ENCODE measurements around the gene PPP1R18.

Gene PPP1R18

GRCh38 chr6:30686009-30686907 lies at the start of gene PPP1R18:
Gene PPP1R18 (minus strand): TSS chr6:30686645. CDS start chr6:30686018, 627 bp downstream.
- peak within 1 kb of the TSS; percentile 94 for H3K27ac ChIP-seq (ENCODE audit: low read depth, low read length)
- H4K20me1 ChIP-seq (ENCODE audit: low read depth, low read length), result no peaks in the 10 kb centered on the region
- H3K4me2 ChIP-seq (ENCODE audit: low read depth, low read length, poor library complexity, severe bottlenecking), result peak within 1 kb of the TSS; percentile 92
- peak within 1 kb of the TSS; percentile 82 for H3K9ac ChIP-seq (ENCODE audit: low read length)
- H3K36me3 ChIP-seq (ENCODE audit: low read length), result no peaks in the 10 kb centered on the region
- no peaks in the 10 kb centered on the region for H3K27me3 ChIP-seq (ENCODE audit: low read length)
- peaks cover 67% of the 10 kb centered on the region for H3F3A ChIP-seq (ENCODE audit: insufficient read depth)
- H3K9me2 ChIP-seq (replicated peaks; ENCODE audit: insufficient read depth, low read length), result no peaks in the 10 kb centered on the region
- H3K4me3 ChIP-seq (ENCODE audit: insufficient read depth, low read length, poor library complexity, severe bottlenecking), result peak within 1 kb of the TSS; percentile 91
- peak within 1 kb of the TSS; percentile 49 for H2AFZ ChIP-seq (ENCODE audit: low read depth, low read length, severe bottlenecking)
- peaks cover 59% of the 10 kb centered on the region for H3K79me2 ChIP-seq (ENCODE audit: insufficient read depth, low read length)
- H3K9me3 ChIP-seq (ENCODE audit: insufficient read depth, low read length), result no peaks in the 10 kb centered on the region
- TF ChIP-seq CTCF (IDR thresholded peaks at IDR 0.05; ENCODE audit: insufficient read depth, low read length, poor library complexity, severe bottlenecking) (no peak), EZH2phosphoT487 (conservative IDR thresholded peaks at IDR 0.05; ENCODE audit: low read length) (no peak)

GRCh38 chr6:30735668-30736314 lies 49.3 kb upstream of the PPP1R18 start:
- Histone ChIP-seq H3K9me3 (ENCODE audit: insufficient read depth, low read length) (no peaks in the 10 kb centered on the region), H3K4me2 (ENCODE audit: low read depth, low read length, poor library complexity, severe bottlenecking) (no peak overlapping the region), H3K9me2 (replicated peaks; ENCODE audit: insufficient read depth, low read length) (no peaks in the 10 kb centered on the region), H3K79me2 (ENCODE audit: insufficient read depth, low read length) (no peaks in the 10 kb centered on the region; the same call in 1 of the 2 replicates), H3K27ac (ENCODE audit: low read depth, low read length) (no peak overlapping the region), H4K20me1 (ENCODE audit: low read depth, low read length) (no peaks in the 10 kb centered on the region), H3K9ac (ENCODE audit: low read length) (no peak overlapping the region), H3K36me3 (ENCODE audit: low read length) (peaks cover 15% of the 10 kb centered on the region; the same call in 1 of the 2 replicates), H2AFZ (ENCODE audit: low read depth, low read length, severe bottlenecking) (no peak overlapping the region), H3F3A (ENCODE audit: insufficient read depth) (0 out of 2 replicates have a peak, but pooled peaks cover 17% of the 10 kb centered on the region), H3K4me3 (ENCODE audit: insufficient read depth, low read length, poor library complexity, severe bottlenecking) (no peak overlapping the region), H3K27me3 (ENCODE audit: low read length) (no peaks in the 10 kb centered on the region)
- TF ChIP-seq CTCF (IDR thresholded peaks at IDR 0.05; ENCODE audit: insufficient read depth, low read length, poor library complexity, severe bottlenecking), result no peak
- TF ChIP-seq EZH2phosphoT487 (conservative IDR thresholded peaks at IDR 0.05; ENCODE audit: low read length), result no peak

- Histone ChIP-seq H3K79me2 (ENCODE audit: insufficient read depth, low read length) (no peaks in the 10 kb centered on the region), H3K4me3 (ENCODE audit: insufficient read depth, low read length, poor library complexity, severe bottlenecking) (no peak overlapping the region), H3K4me2 (ENCODE audit: low read depth, low read length, poor library complexity, severe bottlenecking) (no peak overlapping the region), H4K20me1 (ENCODE audit: low read depth, low read length) (no peaks in the 10 kb centered on the region), H3K36me3 (ENCODE audit: low read length) (0 out of 2 replicates have a peak, but pooled peaks cover 5% of the 10 kb centered on the region), H3K9me2 (replicated peaks; ENCODE audit: insufficient read depth, low read length) (no peaks in the 10 kb centered on the region), H3F3A (ENCODE audit: insufficient read depth) (peaks cover 30% of the 10 kb centered on the region), H3K27ac (ENCODE audit: low read depth, low read length) (no peak overlapping the region), H3K9ac (ENCODE audit: low read length) (no peak overlapping the region), H3K27me3 (ENCODE audit: low read length) (no peaks in the 10 kb centered on the region), H3K9me3 (ENCODE audit: insufficient read depth, low read length) (no peaks in the 10 kb centered on the region), H2AFZ (ENCODE audit: low read depth, low read length, severe bottlenecking) (no peak overlapping the region)
- TF ChIP-seq EZH2phosphoT487 (conservative IDR thresholded peaks at IDR 0.05; ENCODE audit: low read length) (no peak), CTCF (IDR thresholded peaks at IDR 0.05; ENCODE audit: insufficient read depth, low read length, poor library complexity, severe bottlenecking) (no peak)
Observed at GRCh38 chr6:30732237-30732943, 45.9 kb upstream of the PPP1R18 start.

All from SU-DHL-6 (cell line).